Measurements from ENCODE around the gene CPNE4. TPM values are rescaled to one million over a fixed set of nuclear protein-coding genes. Genes with fewer than 3 reads are reported as not detected.

CPNE4 gene
- total RNA-seq, 1 donor from 2014 or later, result not detected

- no peaks in the 10 kb centered on the region for H3K36me3 ChIP-seq (ENCODE audit: control insufficient read depth in 3 of 3, insufficient read depth in 3 of 3, low read length in 3 of 3)
- no peaks in the 10 kb centered on the region for H3K9me3 ChIP-seq (ENCODE audit: control insufficient read depth in 3 of 3, low read length in 3 of 3)
- H3K4me1 ChIP-seq (ENCODE audit: control insufficient read depth in 3 of 3, insufficient read depth in 3 of 3, low read length in 3 of 3), result peaks cover 0 to 3% (median 0%) of the 10 kb centered on the region in 3 donors
- H3K9ac ChIP-seq (ENCODE audit: low read depth in 1 of 3, low read length in 3 of 3), result no peak overlapping the region
- H3K4me3 ChIP-seq (ENCODE audit: low read length in 3 of 3), result no peak overlapping the region
- H3K27ac ChIP-seq (ENCODE audit: low read depth, low read length), result no peak overlapping the region
- H3K27me3 ChIP-seq (ENCODE audit: control insufficient read depth in 3 of 3, insufficient read depth in 3 of 3, low read length in 3 of 3), result no peaks in the 10 kb centered on the region
These were observed 238.1 kb downstream of the CPNE4 start for GRCh38 chr3:131796558-131797198.

GRCh38 chr3:131796111-131796510 lies 238.7 kb downstream of the CPNE4 start:
- no peaks in the 10 kb centered on the region for H3K27me3 ChIP-seq (ENCODE audit: control insufficient read depth in 3 of 3, insufficient read depth in 3 of 3, low read length in 3 of 3)
- H3K9ac ChIP-seq (ENCODE audit: low read depth in 1 of 3, low read length in 3 of 3), result no peak overlapping the region
- H3K4me3 ChIP-seq (ENCODE audit: low read length in 3 of 3), result no peak overlapping the region
- no peaks in the 10 kb centered on the region for H3K36me3 ChIP-seq (ENCODE audit: control insufficient read depth in 3 of 3, insufficient read depth in 3 of 3, low read length in 3 of 3)
- H3K9me3 ChIP-seq (ENCODE audit: control insufficient read depth in 3 of 3, low read length in 3 of 3), result no peaks in the 10 kb centered on the region
- H3K27ac ChIP-seq (ENCODE audit: low read depth, low read length), result no peak overlapping the region
- peaks cover 0 to 3% (median 0%) of the 10 kb centered on the region in 3 donors for H3K4me1 ChIP-seq (ENCODE audit: control insufficient read depth in 3 of 3, insufficient read depth in 3 of 3, low read length in 3 of 3)

- H3K27me3 ChIP-seq (ENCODE audit: control insufficient read depth in 3 of 3, insufficient read depth in 3 of 3, low read length in 3 of 3), result no peaks in the 10 kb centered on the region
- peaks cover 0 to 3% (median 0%) of the 10 kb centered on the region in 3 donors for H3K4me1 ChIP-seq (ENCODE audit: control insufficient read depth in 3 of 3, insufficient read depth in 3 of 3, low read length in 3 of 3)
- H3K27ac ChIP-seq (ENCODE audit: low read depth, low read length), result no peak overlapping the region
- no peaks in the 10 kb centered on the region for H3K9me3 ChIP-seq (ENCODE audit: control insufficient read depth in 3 of 3, low read length in 3 of 3)
- no peak overlapping the region for H3K4me3 ChIP-seq (ENCODE audit: low read length in 3 of 3)
- H3K9ac ChIP-seq (ENCODE audit: low read depth in 1 of 3, low read length in 3 of 3), result no peak overlapping the region
- no peaks in the 10 kb centered on the region for H3K36me3 ChIP-seq (ENCODE audit: control insufficient read depth in 3 of 3, insufficient read depth in 3 of 3, low read length in 3 of 3)
These were observed 239.3 kb downstream of the CPNE4 start for GRCh38 chr3:131795390-131796090.

- H3K9me3 ChIP-seq (ENCODE audit: control insufficient read depth in 3 of 3, low read length in 3 of 3), result no peaks in the 10 kb centered on the region
- H3K27ac ChIP-seq (ENCODE audit: low read depth, low read length), result no peak overlapping the region
- H3K4me3 ChIP-seq (ENCODE audit: low read length in 3 of 3), result no peak overlapping the region
- peaks cover 0 to 3% (median 0%) of the 10 kb centered on the region in 3 donors for H3K4me1 ChIP-seq (ENCODE audit: control insufficient read depth in 3 of 3, insufficient read depth in 3 of 3, low read length in 3 of 3)
- no peaks in the 10 kb centered on the region for H3K36me3 ChIP-seq (ENCODE audit: control insufficient read depth in 3 of 3, insufficient read depth in 3 of 3, low read length in 3 of 3)
- no peak overlapping the region for H3K9ac ChIP-seq (ENCODE audit: low read depth in 1 of 3, low read length in 3 of 3)
- H3K27me3 ChIP-seq (ENCODE audit: control insufficient read depth in 3 of 3, insufficient read depth in 3 of 3, low read length in 3 of 3), result no peaks in the 10 kb centered on the region
These were observed 239.9 kb downstream of the CPNE4 start for GRCh38 chr3:131794766-131795388.

GRCh38 chr3:131793870-131794269 lies 240.9 kb downstream of the CPNE4 start:
- no peak overlapping the region for H3K27ac ChIP-seq (ENCODE audit: low read depth, low read length)
- no peak overlapping the region for H3K9ac ChIP-seq (ENCODE audit: low read depth in 1 of 3, low read length in 3 of 3)
- H3K9me3 ChIP-seq (ENCODE audit: control insufficient read depth in 3 of 3, low read length in 3 of 3), result no peaks in the 10 kb centered on the region
- no peaks in the 10 kb centered on the region for H3K27me3 ChIP-seq (ENCODE audit: control insufficient read depth in 3 of 3, insufficient read depth in 3 of 3, low read length in 3 of 3)
- peaks cover 0 to 3% (median 0%) of the 10 kb centered on the region in 3 donors for H3K4me1 ChIP-seq (ENCODE audit: control insufficient read depth in 3 of 3, insufficient read depth in 3 of 3, low read length in 3 of 3)
- no peak overlapping the region for H3K4me3 ChIP-seq (ENCODE audit: low read length in 3 of 3)
- H3K36me3 ChIP-seq (ENCODE audit: control insufficient read depth in 3 of 3, insufficient read depth in 3 of 3, low read length in 3 of 3), result no peaks in the 10 kb centered on the region

- H3K27me3 ChIP-seq (ENCODE audit: control insufficient read depth in 3 of 3, insufficient read depth in 3 of 3, low read length in 3 of 3), result no peaks in the 10 kb centered on the region
- no peaks in the 10 kb centered on the region for H3K4me1 ChIP-seq (ENCODE audit: control insufficient read depth in 3 of 3, insufficient read depth in 3 of 3, low read length in 3 of 3)
- no peaks in the 10 kb centered on the region for H3K36me3 ChIP-seq (ENCODE audit: control insufficient read depth in 3 of 3, insufficient read depth in 3 of 3, low read length in 3 of 3)
- no peak overlapping the region for H3K9ac ChIP-seq (ENCODE audit: low read depth in 1 of 3, low read length in 3 of 3)
- H3K4me3 ChIP-seq (ENCODE audit: low read length in 3 of 3), result no peak overlapping the region
- no peaks in the 10 kb centered on the region for H3K9me3 ChIP-seq (ENCODE audit: control insufficient read depth in 3 of 3, low read length in 3 of 3)
- H3K27ac ChIP-seq (ENCODE audit: low read depth, low read length), result no peak overlapping the region
These were observed 245.6 kb downstream of the CPNE4 start for GRCh38 chr3:131789188-131789587.

- Histone ChIP-seq H3K36me3 (ENCODE audit: control insufficient read depth in 3 of 3, insufficient read depth in 3 of 3, low read length in 3 of 3) (no peaks in the 10 kb centered on the region), H3K4me1 (ENCODE audit: control insufficient read depth in 3 of 3, insufficient read depth in 3 of 3, low read length in 3 of 3) (no peaks in the 10 kb centered on the region), H3K27ac (ENCODE audit: low read depth, low read length) (no peak overlapping the region), H3K9me3 (ENCODE audit: control insufficient read depth in 3 of 3, low read length in 3 of 3) (no peaks in the 10 kb centered on the region), H3K4me3 (ENCODE audit: low read length in 3 of 3) (no peak overlapping the region), H3K9ac (ENCODE audit: low read depth in 1 of 3, low read length in 3 of 3) (no peak overlapping the region), H3K27me3 (ENCODE audit: control insufficient read depth in 3 of 3, insufficient read depth in 3 of 3, low read length in 3 of 3) (no peaks in the 10 kb centered on the region)
These were observed 248.4 kb downstream of the CPNE4 start for GRCh38 chr3:131786386-131786785.

GRCh38 chr3:131782751-131783150 lies 252.1 kb downstream of the CPNE4 start:
- no peak overlapping the region for H3K9ac ChIP-seq (ENCODE audit: low read depth in 1 of 3, low read length in 3 of 3)
- H3K27me3 ChIP-seq (ENCODE audit: control insufficient read depth in 3 of 3, insufficient read depth in 3 of 3, low read length in 3 of 3), result no peaks in the 10 kb centered on the region
- no peaks in the 10 kb centered on the region for H3K36me3 ChIP-seq (ENCODE audit: control insufficient read depth in 3 of 3, insufficient read depth in 3 of 3, low read length in 3 of 3)
- no peaks in the 10 kb centered on the region for H3K4me1 ChIP-seq (ENCODE audit: control insufficient read depth in 3 of 3, insufficient read depth in 3 of 3, low read length in 3 of 3)
- H3K4me3 ChIP-seq (ENCODE audit: low read length in 3 of 3), result no peak overlapping the region
- no peak overlapping the region for H3K27ac ChIP-seq (ENCODE audit: low read depth, low read length)
- peaks cover 0 to 4% (median 3%) of the 10 kb centered on the region in 3 donors for H3K9me3 ChIP-seq (ENCODE audit: control insufficient read depth in 3 of 3, low read length in 3 of 3)

- H3K4me1 ChIP-seq (ENCODE audit: control insufficient read depth in 3 of 3, insufficient read depth in 3 of 3, low read length in 3 of 3), result no peaks in the 10 kb centered on the region
- H3K9ac ChIP-seq (ENCODE audit: low read depth in 1 of 3, low read length in 3 of 3), result no peak overlapping the region
- no peaks in the 10 kb centered on the region for H3K36me3 ChIP-seq (ENCODE audit: control insufficient read depth in 3 of 3, insufficient read depth in 3 of 3, low read length in 3 of 3)
- peaks cover 0 to 4% (median 3%) of the 10 kb centered on the region in 3 donors for H3K9me3 ChIP-seq (ENCODE audit: control insufficient read depth in 3 of 3, low read length in 3 of 3)
- H3K27me3 ChIP-seq (ENCODE audit: control insufficient read depth in 3 of 3, insufficient read depth in 3 of 3, low read length in 3 of 3), result no peaks in the 10 kb centered on the region
- H3K4me3 ChIP-seq (ENCODE audit: low read length in 3 of 3), result no peak overlapping the region
- H3K27ac ChIP-seq (ENCODE audit: low read depth, low read length), result no peak overlapping the region
These were observed 256.3 kb downstream of the CPNE4 start for GRCh38 chr3:131778526-131778925.

GRCh38 chr3:131775650-131776049 lies 259.2 kb downstream of the CPNE4 start:
- Histone ChIP-seq H3K4me3 (ENCODE audit: low read length in 3 of 3) (no peak overlapping the region), H3K4me1 (ENCODE audit: control insufficient read depth in 3 of 3, insufficient read depth in 3 of 3, low read length in 3 of 3) (no peaks in the 10 kb centered on the region), H3K9me3 (ENCODE audit: control insufficient read depth in 3 of 3, low read length in 3 of 3) (peaks cover 0 to 4% (median 3%) of the 10 kb centered on the region in 3 donors), H3K9ac (ENCODE audit: low read depth in 1 of 3, low read length in 3 of 3) (no peak overlapping the region), H3K27ac (ENCODE audit: low read depth, low read length) (no peak overlapping the region), H3K27me3 (ENCODE audit: control insufficient read depth in 3 of 3, insufficient read depth in 3 of 3, low read length in 3 of 3) (no peaks in the 10 kb centered on the region), H3K36me3 (ENCODE audit: control insufficient read depth in 3 of 3, insufficient read depth in 3 of 3, low read length in 3 of 3) (no peaks in the 10 kb centered on the region)

Data from skeletal muscle tissue (tissue), 4 donors.